Caco-2 (cell line): ENCODE results near the gene ABCG4. TPM values are rescaled to one million over a fixed set of nuclear protein-coding genes. Genes with fewer than 3 reads are reported as not detected.
A peak's percentile ranks its signal among the peaks of the same experiment; 100 is the strongest.

Experiments used
- BruUV-seq: library from RNA; stranded (reverse); fragments of 400-500 nt; replicated peaks from 2 replicates; lab custom pipeline; 2021; lab: Mats Ljungman, UMichigan
- CTCF ChIA-PET: fragments of 300-600 bp; sonication (Branson Sonifier 250); formaldehyde crosslinking; loops from one replicate; lab custom pipeline; 2022; ENCODE audit warnings: antibody characterized with exemption; lab: Charles Lee
- POLR2A ChIA-PET: fragments of 300-600 bp; sonication (Branson Sonifier 250); formaldehyde crosslinking; loops from one replicate; lab custom pipeline; 2022; ENCODE audit warnings: antibody characterized with exemption; lab: Charles Lee
- DNase-seq, 2 experiments: peaks; one replicate each; pipeline versions ENCODE4 v3.0.0 to v3.0.0-alpha.2; 2020 to 2022
- H3K27me3 ChIP-seq: replicated peaks from 2 replicates; pipeline ENCODE4 v1.6.0; 2011; ENCODE audit warnings: low read length; ENCODE audit not compliant: control insufficient read depth, insufficient read depth
- H3K36me3 ChIP-seq: 2 replicates; pipeline ENCODE4 v1.5.1; 2011; ENCODE audit warnings: low read length; ENCODE audit not compliant: control insufficient read depth, insufficient read depth
- H3K4me1 ChIP-seq: fragments of 250-450 bp; sonication (Bioruptor Pico); 2 replicates; pipeline ENCODE4 v1.5.1; 2020; ENCODE audit warnings: mild to moderate bottlenecking
- H3K4me3 ChIP-seq: 2 replicates; pipeline ENCODE4 v1.5.1; 2011; ENCODE audit warnings: low read depth, mild to moderate bottlenecking, control low read depth, low read length
- H3K9me3 ChIP-seq: fragments of 250-450 bp; sonication (Bioruptor Pico); 2 replicates; pipeline ENCODE4 v1.5.1; 2020; ENCODE audit warnings: mild to moderate bottlenecking, moderate library complexity
- H3K27ac Mint-ChIP-seq: one replicate; pipeline ENCODE4 v1.8.0; 2022; ENCODE audit warnings: mixed read lengths; ENCODE audit not compliant: unreplicated experiment
- H3K27me3 Mint-ChIP-seq: one replicate; pipeline ENCODE4 v1.8.0; 2022; ENCODE audit warnings: mixed read lengths; ENCODE audit not compliant: insufficient read depth, unreplicated experiment
- H3K36me3 Mint-ChIP-seq: one replicate; pipeline ENCODE4 v1.8.0; 2022; ENCODE audit warnings: mild to moderate bottlenecking, mixed read lengths; ENCODE audit not compliant: insufficient read depth, unreplicated experiment
- H3K4me1 Mint-ChIP-seq: one replicate; pipeline ENCODE4 v1.8.0; 2022; ENCODE audit warnings: low read depth, mixed read lengths; ENCODE audit not compliant: unreplicated experiment
- H3K4me3 Mint-ChIP-seq: one replicate; pipeline ENCODE4 v1.8.0; 2022; ENCODE audit warnings: mild to moderate bottlenecking, moderate library complexity, mixed read lengths; ENCODE audit not compliant: unreplicated experiment
- H3K9me3 Mint-ChIP-seq: one replicate; pipeline ENCODE4 v1.8.0; 2022; ENCODE audit warnings: mixed read lengths; ENCODE audit not compliant: unreplicated experiment
- intact Hi-C: fragments of 100-400 bp; cut with micrococcal nuclease; formaldehyde crosslinking; loops from one replicate; pipeline ENCODE4 v1.10.0; 2022; ENCODE audit not compliant: unreplicated experiment
- total RNA-seq: library from RNA; stranded (reverse); gene quantifications from 2 replicates; pipeline ENCODE4 v1.2.3, GENCODE V29; 2022
- TF ChIP-seq, protein P1 (sequence below), 2 experiments: fragments of 200-600 bp in 1 of 2; IDR thresholded peaks; 1 replicate in 1 of 2; 2 replicates in 1 of 2; pipeline versions ENCODE4 v1.5.1 to v1.8.0; 2011 to 2022; ENCODE audit warnings: antibody characterized with exemption in 1 of 2, control low read depth in 1 of 2, inconsistent platforms in 1 of 2, low read depth in 1 of 2, low read length in 1 of 2, mild to moderate bottlenecking in 1 of 2, moderate library complexity in 1 of 2; ENCODE audit not compliant: insufficient read depth in 1 of 2, severe bottlenecking in 1 of 2, unreplicated experiment in 1 of 2

Gene ABCG4
- total RNA-seq, 1 experiment from 2014 or later = 0.18 TPM

DNA sequence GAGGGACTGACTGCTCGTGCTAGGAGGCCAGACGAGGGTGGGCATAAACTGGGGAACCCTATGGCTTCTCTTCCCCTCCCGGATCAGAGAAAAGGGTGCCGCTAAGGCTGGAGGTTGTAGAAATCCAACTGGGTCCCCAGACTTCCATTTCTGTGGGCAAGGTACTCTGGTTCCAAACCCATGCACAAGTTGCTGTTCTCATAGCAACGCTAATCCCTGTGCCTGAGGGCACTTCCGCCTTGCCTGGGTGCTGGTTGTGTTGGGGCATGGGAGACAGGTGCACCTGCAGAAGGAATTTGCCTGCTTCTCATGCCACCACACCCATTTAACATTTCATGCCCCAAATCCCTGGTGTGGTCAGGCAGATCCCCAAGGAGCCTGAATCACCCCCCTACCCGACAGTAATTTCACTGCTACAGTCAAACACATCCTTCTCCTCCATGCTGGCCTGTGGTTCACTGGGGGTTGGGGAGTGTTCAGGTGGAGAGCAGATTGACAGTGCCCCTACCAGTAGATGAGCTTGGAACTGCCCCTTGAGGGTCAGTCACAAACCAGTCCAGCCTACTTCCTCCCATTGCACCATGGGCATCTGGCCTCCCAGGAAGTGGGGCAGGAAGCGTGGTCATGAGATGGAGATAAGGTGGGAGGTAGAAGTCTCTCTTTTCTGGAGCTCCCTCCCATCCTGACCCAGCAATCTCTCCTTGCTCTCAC, 40.6 kb upstream of the ABCG4 start:
- H3K4me1 Mint-ChIP-seq = peaks cover 25% of the 10 kb centered on the region
- intact Hi-C loops = no loop called here
- Histone ChIP-seq H3K36me3 (0 out of 2 replicates have a peak, but pooled peaks cover 2% of the 10 kb centered on the region), H3K4me3 (peak overlapping the region; percentile 85), H3K4me1 (peaks cover 24% of the 10 kb centered on the region), H3K9me3 (no peaks in the 10 kb centered on the region), H3K27me3 (no peaks in the 10 kb centered on the region)
- POLR2A ChIA-PET = interaction anchor here (1.4 to 1.6 kb wide), 2 partner anchors 13 kb away, joined by 4 to 16 read pairs; partner anchors contain the start of gene HINFP
- peak overlapping the region; percentile 79 for H3K4me3 Mint-ChIP-seq
- H3K27ac Mint-ChIP-seq = peak overlapping the region; percentile 27
- H3K9me3 Mint-ChIP-seq = no peaks in the 10 kb centered on the region
- BruUV-seq = no TSS peak
- peaks cover 34% of the 10 kb centered on the region for H3K36me3 Mint-ChIP-seq
- DNase-seq = peak; percentile 77 to 79
- TF ChIP-seq, protein P1, sequence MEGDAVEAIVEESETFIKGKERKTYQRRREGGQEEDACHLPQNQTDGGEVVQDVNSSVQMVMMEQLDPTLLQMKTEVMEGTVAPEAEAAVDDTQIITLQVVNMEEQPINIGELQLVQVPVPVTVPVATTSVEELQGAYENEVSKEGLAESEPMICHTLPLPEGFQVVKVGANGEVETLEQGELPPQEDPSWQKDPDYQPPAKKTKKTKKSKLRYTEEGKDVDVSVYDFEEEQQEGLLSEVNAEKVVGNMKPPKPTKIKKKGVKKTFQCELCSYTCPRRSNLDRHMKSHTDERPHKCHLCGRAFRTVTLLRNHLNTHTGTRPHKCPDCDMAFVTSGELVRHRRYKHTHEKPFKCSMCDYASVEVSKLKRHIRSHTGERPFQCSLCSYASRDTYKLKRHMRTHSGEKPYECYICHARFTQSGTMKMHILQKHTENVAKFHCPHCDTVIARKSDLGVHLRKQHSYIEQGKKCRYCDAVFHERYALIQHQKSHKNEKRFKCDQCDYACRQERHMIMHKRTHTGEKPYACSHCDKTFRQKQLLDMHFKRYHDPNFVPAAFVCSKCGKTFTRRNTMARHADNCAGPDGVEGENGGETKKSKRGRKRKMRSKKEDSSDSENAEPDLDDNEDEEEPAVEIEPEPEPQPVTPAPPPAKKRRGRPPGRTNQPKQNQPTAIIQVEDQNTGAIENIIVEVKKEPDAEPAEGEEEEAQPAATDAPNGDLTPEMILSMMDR (IDR thresholded peaks at IDR 0.05; ENCODE audit: insufficient read depth in 1 of 2, low read depth in 1 of 2, low read length in 1 of 2, severe bottlenecking in 1 of 2, unreplicated experiment in 1 of 2) = no peak
- no peaks in the 10 kb centered on the region for H3K27me3 Mint-ChIP-seq
- CTCF ChIA-PET = interaction anchor here (0.6 to 1.8 kb wide), 3 partner anchors 82 to 98 kb away, joined by 3 to 4 read pairs (median 3); partner anchors contain the start of gene CBL

DNA sequence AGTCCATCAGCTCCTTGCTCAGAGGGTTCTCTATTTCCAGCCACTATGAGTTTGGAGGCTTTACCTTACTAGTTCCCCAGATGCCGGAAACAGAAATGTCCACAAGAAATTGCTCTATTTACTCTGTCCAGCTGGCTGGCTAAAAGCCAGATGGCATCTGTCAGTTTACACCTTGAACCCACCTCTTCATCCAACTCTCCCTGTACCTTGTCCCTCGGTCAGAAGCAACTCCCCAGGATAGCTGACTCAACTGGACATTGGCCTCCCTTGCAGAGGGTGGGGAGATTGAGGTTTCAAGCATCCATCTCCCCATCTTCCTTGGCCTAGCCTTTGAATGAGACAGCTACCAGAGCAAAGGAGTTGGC, 40.0 kb upstream of the ABCG4 start:
- TF ChIP-seq, protein P1 (IDR thresholded peaks at IDR 0.05; ENCODE audit: insufficient read depth in 1 of 2, low read depth in 1 of 2, low read length in 1 of 2, severe bottlenecking in 1 of 2, unreplicated experiment in 1 of 2) = no peak
- no peak for DNase-seq
- POLR2A ChIA-PET = interaction anchor here (1.4 to 1.6 kb wide), 2 partner anchors 13 kb away, joined by 4 to 16 read pairs; partner anchors contain the start of gene HINFP

GRCh38 chr11:119109843-119110242, 39.0 kb upstream of the ABCG4 start:
- POLR2A ChIA-PET = interaction anchor here (0.5 to 1.4 kb wide), 2 partner anchors 8 to 14 kb away, joined by 3 to 4 read pairs; partner anchors contain the start of gene DPAGT1
- TF ChIP-seq, protein P1 (IDR thresholded peaks at IDR 0.05; ENCODE audit: insufficient read depth in 1 of 2, low read depth in 1 of 2, low read length in 1 of 2, severe bottlenecking in 1 of 2, unreplicated experiment in 1 of 2) = no peak
- no TSS peak for BruUV-seq

More for the DNA sequence above, 40.0 kb upstream of the ABCG4 start:
- H3K9me3 Mint-ChIP-seq = no peaks in the 10 kb centered on the region
- no TSS peak for BruUV-seq
- Histone ChIP-seq H3K27me3 (no peaks in the 10 kb centered on the region), H3K36me3 (0 out of 2 replicates have a peak, but pooled peaks cover 2% of the 10 kb centered on the region), H3K4me3 (no peak overlapping the region), H3K9me3 (no peaks in the 10 kb centered on the region), H3K4me1 (peaks cover 21% of the 10 kb centered on the region)
- peak overlapping the region; percentile 79 for H3K4me3 Mint-ChIP-seq
- H3K27ac Mint-ChIP-seq = peak overlapping the region; percentile 27
- peaks cover 34% of the 10 kb centered on the region for H3K36me3 Mint-ChIP-seq
- H3K27me3 Mint-ChIP-seq = no peaks in the 10 kb centered on the region
- H3K4me1 Mint-ChIP-seq = peaks cover 25% of the 10 kb centered on the region
- CTCF ChIA-PET = interaction anchor here (1.1 kb wide), 1 partner anchor 97 kb away, joined by 3 read pairs; the partner anchor contains the start of gene CBL
- intact Hi-C loops = no loop called here

More at GRCh38 chr11:119109843-119110242, 39.0 kb upstream of the ABCG4 start:
- H3K9me3 Mint-ChIP-seq = no peaks in the 10 kb centered on the region
- H3K4me3 Mint-ChIP-seq = no peak overlapping the region
- no peaks in the 10 kb centered on the region for H3K27me3 Mint-ChIP-seq
- peaks cover 34% of the 10 kb centered on the region for H3K36me3 Mint-ChIP-seq
- Histone ChIP-seq H3K36me3 (0 out of 2 replicates have a peak, but pooled peaks cover 2% of the 10 kb centered on the region), H3K4me3 (no peak overlapping the region), H3K27me3 (no peaks in the 10 kb centered on the region), H3K4me1 (peaks cover 21% of the 10 kb centered on the region), H3K9me3 (no peaks in the 10 kb centered on the region)
- H3K27ac Mint-ChIP-seq = no peak overlapping the region
- CTCF ChIA-PET = interaction anchor here (0.6 to 0.8 kb wide), 2 partner anchors 87 to 259 kb away, joined by 3 to 6 read pairs; no protein-coding TSS in a partner anchor
- peaks cover 25% of the 10 kb centered on the region for H3K4me1 Mint-ChIP-seq
- no peak for DNase-seq
- intact Hi-C loops = no loop called here
